Ascending aorta (tissue), 2 donors: ENCODE results near the gene SHCBP1L. TPM values are rescaled to one million over a fixed set of nuclear protein-coding genes. Genes with fewer than 3 reads are reported as not detected.
"Not testable (repeated sequence)": the region's sequence is repeated elsewhere in the genome, so short reads cannot be mapped to it uniquely, and the experiment has no call there.

Source experiments
- DNase-seq, 2 donors: peaks; one replicate each; pipeline ENCODE4 v3.0.0-alpha.2; 2019; ENCODE audit warnings: low spot score in 2 of 2
- H3K27ac ChIP-seq, 2 donors: fragments of 200-600 bp; sonication (generic); one replicate each; pipeline ENCODE4 v1.5.1; 2016 to 2017; ENCODE audit warnings: mild to moderate bottlenecking in 1 of 2
- H3K27me3 ChIP-seq: fragments of 200-600 bp; sonication (generic); one replicate; pipeline ENCODE4 v1.5.1; 2017
- H3K36me3 ChIP-seq, 2 donors: fragments of 200-600 bp; sonication (generic); one replicate each; pipeline ENCODE4 v1.5.1; 2016
- H3K4me1 ChIP-seq, 2 donors: fragments of 200-600 bp; sonication (generic); one replicate each; pipeline ENCODE4 v1.5.1; 2016 to 2017; ENCODE audit warnings: mild to moderate bottlenecking in 1 of 2
- H3K4me3 ChIP-seq, 2 donors: fragments of 200-600 bp; sonication (generic); one replicate each; pipeline ENCODE4 v1.5.1; 2016 to 2017; ENCODE audit warnings: mild to moderate bottlenecking in 1 of 2
- H3K9me3 ChIP-seq, 2 donors: fragments of 200-600 bp; sonication (generic); one replicate each; pipeline ENCODE4 v1.5.1; 2016
- CTCF ChIP-seq, 3 experiments: fragments of 200-600 bp in 2 of 3; fragments of 450-650 bp in 1 of 3; sonication (generic) in 2 of 3; IDR thresholded peaks; one replicate each; pipeline ENCODE4 v1.5.1; 2016 to 2019; ENCODE audit warnings: antibody characterized with exemption in 3 of 3, mild to moderate bottlenecking in 1 of 3, moderate library complexity in 1 of 3
- intact Hi-C: fragments of 100-400 bp; cut with DNase I; formaldehyde crosslinking; loops from one replicate; pipeline ENCODE4 v1.15.1; 2023
- total RNA-seq: library from RNA; depleted of rRNA; stranded (reverse); fragments of >200 nt; gene quantifications from one replicate; pipeline ENCODE4 v1.1.0, GENCODE V29; 2016

Gene SHCBP1L
- total RNA-seq, 1 donor from 2014 or later, result not detected

GRCh38 chr1:182955596-182956588 lies 2.9 kb upstream of the SHCBP1L start:
- no peak for DNase-seq
- H3K27me3 ChIP-seq, result no peaks in the 10 kb centered on the region
- no peak for TF ChIP-seq CTCF (IDR thresholded peaks at IDR 0.05)
- peaks cover 0 to 2% of the 10 kb centered on the region in 2 donors for H3K4me1 ChIP-seq
- intact Hi-C loops, result no loop called here
- H3K36me3 ChIP-seq, result no peaks in the 10 kb centered on the region
- H3K9me3 ChIP-seq, result no peaks in the 10 kb centered on the region
- no peak overlapping the region for H3K4me3 ChIP-seq
- H3K27ac ChIP-seq, result no peak overlapping the region

DNA sequence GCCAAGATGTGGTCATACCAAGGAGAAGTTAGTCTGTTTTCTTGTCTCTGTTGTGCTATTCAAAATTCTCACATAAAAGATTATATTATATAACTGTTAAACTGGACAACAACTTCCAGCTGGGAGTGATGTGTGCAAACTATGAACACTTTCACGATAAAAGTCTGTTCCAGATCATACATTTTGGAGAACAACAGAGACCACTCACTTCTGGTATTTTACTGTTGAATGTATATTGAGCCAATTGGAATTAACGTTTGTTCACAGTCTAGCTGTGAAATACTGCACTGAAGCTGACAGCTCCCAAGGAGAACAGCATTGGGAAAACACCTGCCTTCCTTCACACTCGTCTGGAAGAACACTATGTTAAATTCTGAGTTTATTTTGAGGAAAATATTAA lies 860 bp upstream of the SHCBP1L start:
- TF ChIP-seq CTCF (IDR thresholded peaks at IDR 0.05), result no peak
- H3K27me3 ChIP-seq, result no peaks in the 10 kb centered on the region
- peaks cover 0 to 2% of the 10 kb centered on the region in 2 donors for H3K4me1 ChIP-seq
- H3K27ac ChIP-seq, result no peak overlapping the region
- H3K9me3 ChIP-seq, result no peaks in the 10 kb centered on the region
- intact Hi-C loops, result no loop called here
- H3K36me3 ChIP-seq, result no peaks in the 10 kb centered on the region
- no peak for DNase-seq
- H3K4me3 ChIP-seq, result no peak overlapping the region

DNA sequence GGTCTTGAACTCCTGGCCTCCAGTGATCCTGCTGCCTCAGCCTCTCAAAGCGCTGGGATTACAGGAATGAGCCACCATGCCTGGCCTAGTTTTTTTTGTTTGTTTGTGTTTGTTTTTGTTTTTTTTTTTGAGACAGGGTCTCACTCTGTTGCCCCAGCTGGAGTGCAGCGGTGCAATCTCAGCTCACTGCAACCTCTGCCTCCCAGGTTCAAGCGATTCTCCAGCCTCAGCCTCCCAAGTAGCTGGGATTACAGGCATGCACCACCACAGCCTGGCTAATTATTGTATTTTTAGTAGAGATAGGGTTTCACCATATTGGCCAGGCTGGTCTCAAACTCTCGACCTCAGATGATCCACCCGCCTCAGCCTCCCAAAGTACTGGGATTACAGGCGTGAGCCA lies 9.6 kb downstream of the SHCBP1L start:
- H3K27me3 ChIP-seq, H3K4me3 ChIP-seq, H3K9me3 ChIP-seq, DNase-seq, H3K27ac ChIP-seq, H3K36me3 ChIP-seq, intact Hi-C loops, H3K4me1 ChIP-seq: not testable (repeated sequence)

- H3K9me3 ChIP-seq, H3K27ac ChIP-seq, H3K4me3 ChIP-seq, H3K4me1 ChIP-seq, intact Hi-C loops, DNase-seq, H3K27me3 ChIP-seq, H3K36me3 ChIP-seq: not testable (repeated sequence)
Observed at GRCh38 chr1:182942145-182942544, 10.8 kb downstream of the SHCBP1L start.

- H3K4me1 ChIP-seq, result no peaks in the 10 kb centered on the region
- intact Hi-C loops, result no loop called here
- DNase-seq, result no peak
- H3K36me3 ChIP-seq, result no peaks in the 10 kb centered on the region
- no peak for TF ChIP-seq CTCF (IDR thresholded peaks at IDR 0.05)
- H3K4me3 ChIP-seq, result no peak overlapping the region
- peaks cover 0 to 17% of the 10 kb centered on the region in 2 donors for H3K9me3 ChIP-seq
- peaks cover 3% of the 10 kb centered on the region for H3K27me3 ChIP-seq
- H3K27ac ChIP-seq, result no peak overlapping the region
Observed at GRCh38 chr1:182939413-182939812, 13.6 kb downstream of the SHCBP1L start.

DNA sequence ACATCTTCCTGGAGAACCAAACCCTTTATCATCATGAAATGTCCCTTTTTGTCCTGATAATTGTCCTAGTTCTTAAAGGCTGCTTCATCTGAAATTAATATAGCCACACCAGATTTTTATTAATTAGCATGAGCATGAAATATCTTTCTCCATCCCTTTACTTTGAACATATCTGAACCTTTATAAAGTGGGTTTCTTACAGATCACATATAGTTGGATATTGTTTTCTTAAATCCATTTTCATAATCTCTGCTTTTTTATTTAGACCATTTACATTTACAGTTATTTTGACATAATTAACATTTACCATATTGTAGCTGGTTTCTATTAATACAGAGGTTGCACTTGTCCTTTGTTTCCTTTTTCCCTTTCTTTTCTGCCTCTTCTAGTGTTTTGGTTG lies 17.2 kb downstream of the SHCBP1L start:
- Histone ChIP-seq H3K9me3 (peaks cover 0 to 17% of the 10 kb centered on the region in 2 donors), H3K36me3 (no peaks in the 10 kb centered on the region), H3K4me3 (no peak overlapping the region), H3K27me3 (no peaks in the 10 kb centered on the region), H3K27ac (no peak overlapping the region), H3K4me1 (no peaks in the 10 kb centered on the region)
- TF ChIP-seq CTCF (IDR thresholded peaks at IDR 0.05), result no peak
- intact Hi-C loops, result no loop called here
- no peak for DNase-seq
